Measurements from ENCODE around the gene PAQR6. TPM values are rescaled to one million over a fixed set of nuclear protein-coding genes. Genes with fewer than 3 reads are reported as not detected.

PAQR6 gene
- total RNA-seq, 1 experiment from 2014 or later = 7.2 TPM

DNA sequence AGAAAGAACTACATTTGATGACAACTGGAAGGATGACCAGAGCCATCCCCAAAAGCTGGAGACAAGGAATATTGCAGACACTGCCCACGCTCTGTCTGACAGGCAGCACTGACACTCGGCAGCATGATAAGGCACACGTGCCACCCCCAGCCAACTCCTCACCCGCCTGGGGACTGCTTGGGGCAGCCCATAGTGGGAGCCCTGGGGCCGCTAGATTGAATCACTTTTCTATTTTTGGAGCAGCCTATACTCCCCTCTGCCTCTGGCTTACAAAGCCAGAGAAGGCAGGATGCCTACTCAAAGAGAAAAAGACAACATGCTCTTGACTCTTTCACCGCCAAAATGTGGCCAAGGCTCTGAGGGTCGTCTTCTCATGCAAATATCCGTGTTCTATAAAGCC is 33.4 kb upstream of the PAQR6 start:
- H3K27ac ChIP-seq (ENCODE audit: low read length) = peak overlapping the region; percentile 76
- no peaks in the 10 kb centered on the region for H3K9me3 ChIP-seq (ENCODE audit: low read length)
- peaks cover 36% of the 10 kb centered on the region for H4K20me1 ChIP-seq (ENCODE audit: low read length)
- peaks cover 73% of the 10 kb centered on the region for H3K79me2 ChIP-seq (ENCODE audit: low read length)
- CTCF ChIA-PET = interaction anchor here (0.7 kb wide), 1 partner anchor 198 kb away, joined by 3 read pairs; no protein-coding TSS in a partner anchor
- H3F3A ChIP-seq (ENCODE audit: low read length, unreplicated experiment) = no peaks in the 10 kb centered on the region
- H3K9me2 ChIP-seq (replicated peaks; ENCODE audit: low read length) = no peaks in the 10 kb centered on the region
- peak overlapping the region; percentile 98 for H3K9ac ChIP-seq (ENCODE audit: low read length)
- peak; percentile 29 for DNase-seq
- peaks cover 36% of the 10 kb centered on the region for H3K36me3 ChIP-seq (ENCODE audit: low read depth, low read length)
- ATAC-seq = no peak
- intact Hi-C loops (cut with micrococcal nuclease) = no loop called here
- POLR2A ChIA-PET (ENCODE audit: unreplicated experiment) = no interaction called here
- H3K4me3 ChIP-seq (ENCODE audit: low read length) = peak overlapping the region; percentile 86
- H2AFZ ChIP-seq (ENCODE audit: low read length) = no peak overlapping the region
- TF ChIP-seq EZH2 (IDR thresholded peaks at IDR 0.05; ENCODE audit: low read length, unreplicated experiment) (no peak), EZH2phosphoT487 (IDR thresholded peaks at IDR 0.05; ENCODE audit: borderline replicate concordance, low read length) (no peak)
- peak overlapping the region; percentile 95 for H3K4me2 ChIP-seq (ENCODE audit: low read length)
- H3K4me1 ChIP-seq (ENCODE audit: insufficient read depth, low read length) = peaks cover 32% of the 10 kb centered on the region
- BruUV-seq (replicated peaks) = no TSS peak
- no peaks in the 10 kb centered on the region for H3K27me3 ChIP-seq (ENCODE audit: low read length)

DNA sequence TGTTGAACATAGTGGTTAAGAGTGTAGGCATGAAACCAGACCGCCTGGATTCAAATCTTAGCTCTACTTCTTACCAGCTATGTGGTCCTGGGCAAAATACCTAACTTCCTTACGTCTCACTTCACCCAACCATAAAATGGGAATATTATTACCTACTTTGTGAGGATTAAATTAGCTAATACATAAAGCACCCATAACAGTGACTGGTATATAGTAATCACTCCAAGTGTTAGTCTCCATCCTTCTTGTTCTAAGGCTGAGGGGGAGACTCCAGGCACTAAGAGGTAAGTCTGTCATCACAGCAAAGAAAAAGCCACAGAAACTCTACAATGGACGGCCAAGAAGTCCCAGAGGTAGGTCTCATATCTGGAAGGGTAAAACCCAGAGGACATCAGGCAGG is 32.0 kb upstream of the PAQR6 start:
- H2AFZ ChIP-seq (ENCODE audit: low read length) = no peak overlapping the region
- ChIA-PET CTCF (no interaction called here), POLR2A (ENCODE audit: unreplicated experiment) (no interaction called here)
- no peak overlapping the region for H3K4me2 ChIP-seq (ENCODE audit: low read length)
- no peaks in the 10 kb centered on the region for H3K27me3 ChIP-seq (ENCODE audit: low read length)
- no peak overlapping the region for H3K4me3 ChIP-seq (ENCODE audit: low read length)
- peaks cover 69% of the 10 kb centered on the region for H3K79me2 ChIP-seq (ENCODE audit: low read length)
- BruUV-seq (replicated peaks) = no TSS peak
- no peaks in the 10 kb centered on the region for H3K9me3 ChIP-seq (ENCODE audit: low read length)
- no peak overlapping the region for H3K9ac ChIP-seq (ENCODE audit: low read length)
- TF ChIP-seq EZH2 (IDR thresholded peaks at IDR 0.05; ENCODE audit: low read length, unreplicated experiment) = no peak
- TF ChIP-seq, protein P1, sequence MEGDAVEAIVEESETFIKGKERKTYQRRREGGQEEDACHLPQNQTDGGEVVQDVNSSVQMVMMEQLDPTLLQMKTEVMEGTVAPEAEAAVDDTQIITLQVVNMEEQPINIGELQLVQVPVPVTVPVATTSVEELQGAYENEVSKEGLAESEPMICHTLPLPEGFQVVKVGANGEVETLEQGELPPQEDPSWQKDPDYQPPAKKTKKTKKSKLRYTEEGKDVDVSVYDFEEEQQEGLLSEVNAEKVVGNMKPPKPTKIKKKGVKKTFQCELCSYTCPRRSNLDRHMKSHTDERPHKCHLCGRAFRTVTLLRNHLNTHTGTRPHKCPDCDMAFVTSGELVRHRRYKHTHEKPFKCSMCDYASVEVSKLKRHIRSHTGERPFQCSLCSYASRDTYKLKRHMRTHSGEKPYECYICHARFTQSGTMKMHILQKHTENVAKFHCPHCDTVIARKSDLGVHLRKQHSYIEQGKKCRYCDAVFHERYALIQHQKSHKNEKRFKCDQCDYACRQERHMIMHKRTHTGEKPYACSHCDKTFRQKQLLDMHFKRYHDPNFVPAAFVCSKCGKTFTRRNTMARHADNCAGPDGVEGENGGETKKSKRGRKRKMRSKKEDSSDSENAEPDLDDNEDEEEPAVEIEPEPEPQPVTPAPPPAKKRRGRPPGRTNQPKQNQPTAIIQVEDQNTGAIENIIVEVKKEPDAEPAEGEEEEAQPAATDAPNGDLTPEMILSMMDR (conservative IDR thresholded peaks at IDR 0.05; ENCODE audit: low read depth, low read length) = no peak
- TF ChIP-seq EZH2phosphoT487 (IDR thresholded peaks at IDR 0.05; ENCODE audit: borderline replicate concordance, low read length) = no peak
- DNase-seq (no peak), ATAC-seq (no peak)
- H3F3A ChIP-seq (ENCODE audit: low read length, unreplicated experiment) = no peaks in the 10 kb centered on the region
- H3K36me3 ChIP-seq (ENCODE audit: low read depth, low read length) = peaks cover 47% of the 10 kb centered on the region
- H3K27ac ChIP-seq (ENCODE audit: low read length) = no peak overlapping the region
- no peaks in the 10 kb centered on the region for H3K9me2 ChIP-seq (replicated peaks; ENCODE audit: low read length)
- intact Hi-C loops (cut with micrococcal nuclease) = no loop called here
- peaks cover 36% of the 10 kb centered on the region for H4K20me1 ChIP-seq (ENCODE audit: low read length)
- H3K4me1 ChIP-seq (ENCODE audit: insufficient read depth, low read length) = peaks cover 30% of the 10 kb centered on the region

DNA sequence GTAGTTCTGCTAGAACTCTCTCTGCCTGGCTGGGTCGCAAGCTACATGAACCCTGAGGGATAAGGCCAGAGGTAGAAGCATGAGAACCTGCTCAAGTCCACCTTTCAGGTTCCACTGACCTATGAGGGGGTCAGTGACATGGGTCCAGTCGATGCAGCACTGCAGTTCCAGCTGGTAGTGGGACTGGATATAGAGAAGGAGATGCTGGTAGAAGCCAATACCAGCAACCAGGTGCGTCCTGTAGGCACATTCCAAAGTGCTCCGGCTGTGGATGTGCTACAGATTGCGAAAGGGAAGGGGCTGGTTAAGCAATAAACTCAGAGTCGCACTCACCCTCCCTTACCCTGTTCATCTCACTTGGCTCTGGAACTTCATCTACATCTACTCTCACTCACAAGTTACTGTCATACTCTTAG is 29.1 kb upstream of the PAQR6 start:
- H3K4me2 ChIP-seq (ENCODE audit: low read length) = no peak overlapping the region
- H3K27ac ChIP-seq (ENCODE audit: low read length) = no peak overlapping the region
- H3F3A ChIP-seq (ENCODE audit: low read length, unreplicated experiment) = no peaks in the 10 kb centered on the region
- CTCF ChIA-PET = interaction anchor here (0.7 kb wide), 1 partner anchor 151 kb away, joined by 6 read pairs; no protein-coding TSS in a partner anchor
- POLR2A ChIA-PET (ENCODE audit: unreplicated experiment) = no interaction called here
- intact Hi-C loops (cut with micrococcal nuclease) = no loop called here
- no peaks in the 10 kb centered on the region for H3K9me2 ChIP-seq (replicated peaks; ENCODE audit: low read length)
- TF ChIP-seq EZH2phosphoT487 (IDR thresholded peaks at IDR 0.05; ENCODE audit: borderline replicate concordance, low read length) = no peak
- TF ChIP-seq, protein P1 (conservative IDR thresholded peaks at IDR 0.05; ENCODE audit: low read depth, low read length) = no peak
- no peak for TF ChIP-seq EZH2 (IDR thresholded peaks at IDR 0.05; ENCODE audit: low read length, unreplicated experiment)
- peaks cover 11% of the 10 kb centered on the region for H3K4me1 ChIP-seq (ENCODE audit: insufficient read depth, low read length)
- no peak overlapping the region for H3K9ac ChIP-seq (ENCODE audit: low read length)
- H3K27me3 ChIP-seq (ENCODE audit: low read length) = no peaks in the 10 kb centered on the region
- ATAC-seq (no peak), DNase-seq (no peak)
- H3K9me3 ChIP-seq (ENCODE audit: low read length) = no peaks in the 10 kb centered on the region
- peaks cover 74% of the 10 kb centered on the region for H3K36me3 ChIP-seq (ENCODE audit: low read depth, low read length)
- no peak overlapping the region for H3K4me3 ChIP-seq (ENCODE audit: low read length)
- peaks cover 35% of the 10 kb centered on the region for H4K20me1 ChIP-seq (ENCODE audit: low read length)
- no peak overlapping the region for H2AFZ ChIP-seq (ENCODE audit: low read length)
- no TSS peak for BruUV-seq (replicated peaks)
- peaks cover 43% of the 10 kb centered on the region for H3K79me2 ChIP-seq (ENCODE audit: low read length)

Measured in PC-3 (cell line).